Keratinocyte (primary cell): ENCODE data around the gene CACNB2. TPM values are rescaled to one million over a fixed set of nuclear protein-coding genes. Genes with fewer than 3 reads are reported as not detected.

ENCODE experiments used
- DNase-seq: peaks from one replicate; pipeline ENCODE4 v3.0.0-alpha.2; 2011; ENCODE audit warnings: low read depth, missing footprints, low spot score
- FAIRE-seq: peaks from 2 replicates; lab custom pipeline; 2011; peaks lifted over from hg19 to GRCh38; lab: Jason Lieb, UNC
- H2AFZ ChIP-seq: 2 replicates; pipeline ENCODE4 v1.6.0; 2012; ENCODE audit warnings: low read length, control low read depth, inconsistent platforms; ENCODE audit not compliant: control insufficient read depth
- H3K27ac ChIP-seq: 2 replicates; pipeline ENCODE4 v1.5.1; 2011; ENCODE audit warnings: low read length; ENCODE audit not compliant: control insufficient read depth, insufficient read depth
- H3K27me3 ChIP-seq: 3 replicates; pipeline ENCODE4 v1.6.0; 2011; ENCODE audit warnings: low read length; ENCODE audit not compliant: control insufficient read depth, insufficient read depth; ENCODE audit errors: extremely low read depth
- H3K36me3 ChIP-seq, 2 experiments: 2 replicates in 1 of 2; 3 replicates in 1 of 2; pipeline ENCODE4 v1.5.1; 2011; ENCODE audit warnings: low read length in 2 of 2, mild to moderate bottlenecking in 1 of 2; ENCODE audit not compliant: control insufficient read depth in 2 of 2, insufficient read depth in 2 of 2; ENCODE audit errors: extremely low read depth in 1 of 2
- H3K4me1 ChIP-seq: 3 replicates; pipeline ENCODE4 v1.5.1; 2011; ENCODE audit warnings: low read length; ENCODE audit not compliant: control insufficient read depth, insufficient read depth; ENCODE audit errors: extremely low read depth
- H3K4me2 ChIP-seq: 3 replicates; pipeline ENCODE4 v1.6.0; 2011; ENCODE audit warnings: low read depth, low read length; ENCODE audit not compliant: control insufficient read depth, insufficient read depth; ENCODE audit errors: extremely low read depth
- H3K4me3 ChIP-seq, 3 experiments: fragments of 200-600 bp in 1 of 3; sonication (generic) in 1 of 3; 2 replicates in 2 of 3; 3 replicates in 1 of 3; pipeline ENCODE4 v1.5.1; 2011 to 2016; ENCODE audit warnings: low read length in 3 of 3, mild to moderate bottlenecking in 3 of 3, control low read depth in 2 of 3, inconsistent platforms in 1 of 3, low read depth in 1 of 3, mixed read lengths in 1 of 3, mixed run types in 1 of 3, moderate library complexity in 1 of 3; ENCODE audit not compliant: control insufficient read depth in 2 of 3, insufficient read depth in 2 of 3; ENCODE audit errors: extremely low read depth in 1 of 3
- H3K79me2 ChIP-seq: 2 replicates; pipeline ENCODE4 v1.6.0; 2012; ENCODE audit warnings: low read length; ENCODE audit not compliant: control insufficient read depth, insufficient read depth
- H3K9ac ChIP-seq: 3 replicates; pipeline ENCODE4 v1.6.0; 2011; ENCODE audit warnings: low read length; ENCODE audit not compliant: control insufficient read depth, insufficient read depth; ENCODE audit errors: extremely low read depth
- H3K9me1 ChIP-seq: 3 replicates; pipeline ENCODE4 v1.6.0; 2011; ENCODE audit warnings: low read length; ENCODE audit not compliant: control insufficient read depth, insufficient read depth; ENCODE audit errors: extremely low read depth
- H3K9me3 ChIP-seq: 2 replicates; pipeline ENCODE4 v1.5.1; 2012; ENCODE audit warnings: low read depth, low read length; ENCODE audit not compliant: control insufficient read depth
- H4K20me1 ChIP-seq: 3 replicates; pipeline ENCODE4 v1.6.0; 2011; ENCODE audit warnings: low read length; ENCODE audit not compliant: control insufficient read depth, insufficient read depth; ENCODE audit errors: extremely low read depth
- EZH2 ChIP-seq: IDR thresholded peaks from one replicate; pipeline ENCODE4 v1.6.1; 2012; ENCODE audit warnings: inconsistent platforms, mild to moderate bottlenecking, low read length, moderate library complexity
- dilution Hi-C: fragments of 300-500 bp; cut with MboI; formaldehyde crosslinking; loops from one replicate; pipeline ENCODE4 v1.7.0; 2020; ENCODE audit warnings: low sequenced_read_pairs; ENCODE audit not compliant: extremely low pct_ligation_motif_present
- polyA plus RNA-seq, 5 experiments: library from polyadenylated mRNA; depleted of rRNA in 3 of 5; stranded (reverse) in 3 of 5; stranded (forward) in 1 of 5; unstranded in 1 of 5; fragments of >200 nt; gene quantifications; 1 replicate in 1 of 5; 2 replicates in 3 of 5; 3 replicates in 1 of 5; pipeline versions ENCODE4 v1.2.1 to v1.2.3, GENCODE V29; 2011 to 2012; ENCODE audit warnings: missing spikeins in 2 of 5, low read depth in 1 of 5, low replicate concordance in 1 of 5
- TF ChIP-seq, protein P1 (sequence below), 3 experiments: IDR thresholded peaks in 1 of 3; conservative IDR thresholded peaks in 1 of 3; optimal IDR thresholded peaks in 1 of 3; 2 replicates in 2 of 3; 3 replicates in 1 of 3; pipeline versions ENCODE3 to v1.5.1; 2011; ENCODE audit warnings: low read length in 3 of 3, mild to moderate bottlenecking in 3 of 3, moderate library complexity in 2 of 3, control low read depth in 1 of 3, inconsistent platforms in 1 of 3; ENCODE audit not compliant: insufficient read depth in 2 of 3; ENCODE audit errors: extremely low read depth in 1 of 3

Gene CACNB2
- polyA plus RNA-seq, 1 donor (not counting 4 experiments of a cell fraction or from before 2014, with no cell fraction given) = 0.03 TPM

DNA sequence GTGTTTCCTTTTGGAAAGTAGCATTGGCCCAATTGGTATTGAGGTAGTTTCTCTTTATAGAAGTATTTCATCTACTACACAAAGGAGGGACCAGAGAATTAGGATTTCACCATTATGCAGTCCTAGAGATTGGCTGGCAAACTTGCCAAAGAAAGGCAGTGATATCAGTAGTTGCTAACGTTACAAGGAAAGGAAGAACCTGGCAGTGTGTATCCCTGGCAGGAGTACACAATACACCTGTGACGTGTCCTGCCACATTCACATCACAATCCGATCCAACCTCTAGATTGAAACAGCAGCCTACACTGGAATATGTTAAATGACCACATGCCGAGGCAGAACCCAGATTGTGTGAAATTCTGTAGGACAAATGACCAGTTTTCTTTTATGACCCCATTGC, 81.7 kb downstream of the CACNB2 start:
- FAIRE-seq (no peak), DNase-seq (no peak)
- no peaks in the 10 kb centered on the region for H3K9me3 ChIP-seq
- no peak overlapping the region for H3K27ac ChIP-seq
- H3K9ac ChIP-seq = no peak overlapping the region
- H3K9me1 ChIP-seq = no peaks in the 10 kb centered on the region
- no peaks in the 10 kb centered on the region for H3K36me3 ChIP-seq
- no peak overlapping the region for H3K4me2 ChIP-seq
- no peaks in the 10 kb centered on the region for H3K27me3 ChIP-seq
- H3K4me1 ChIP-seq = peaks cover 5% of the 10 kb centered on the region
- no peaks in the 10 kb centered on the region for H4K20me1 ChIP-seq
- no peak overlapping the region for H2AFZ ChIP-seq
- dilution Hi-C loops = no loop called here
- no peaks in the 10 kb centered on the region for H3K79me2 ChIP-seq
- H3K4me3 ChIP-seq = no peak overlapping the region
- TF ChIP-seq EZH2 = no peak
- TF ChIP-seq, protein P1, sequence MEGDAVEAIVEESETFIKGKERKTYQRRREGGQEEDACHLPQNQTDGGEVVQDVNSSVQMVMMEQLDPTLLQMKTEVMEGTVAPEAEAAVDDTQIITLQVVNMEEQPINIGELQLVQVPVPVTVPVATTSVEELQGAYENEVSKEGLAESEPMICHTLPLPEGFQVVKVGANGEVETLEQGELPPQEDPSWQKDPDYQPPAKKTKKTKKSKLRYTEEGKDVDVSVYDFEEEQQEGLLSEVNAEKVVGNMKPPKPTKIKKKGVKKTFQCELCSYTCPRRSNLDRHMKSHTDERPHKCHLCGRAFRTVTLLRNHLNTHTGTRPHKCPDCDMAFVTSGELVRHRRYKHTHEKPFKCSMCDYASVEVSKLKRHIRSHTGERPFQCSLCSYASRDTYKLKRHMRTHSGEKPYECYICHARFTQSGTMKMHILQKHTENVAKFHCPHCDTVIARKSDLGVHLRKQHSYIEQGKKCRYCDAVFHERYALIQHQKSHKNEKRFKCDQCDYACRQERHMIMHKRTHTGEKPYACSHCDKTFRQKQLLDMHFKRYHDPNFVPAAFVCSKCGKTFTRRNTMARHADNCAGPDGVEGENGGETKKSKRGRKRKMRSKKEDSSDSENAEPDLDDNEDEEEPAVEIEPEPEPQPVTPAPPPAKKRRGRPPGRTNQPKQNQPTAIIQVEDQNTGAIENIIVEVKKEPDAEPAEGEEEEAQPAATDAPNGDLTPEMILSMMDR (optimal IDR thresholded peaks at IDR 0.05 in 1 of 3, IDR thresholded peaks at IDR 0.05 in 1 of 3, conservative IDR thresholded peaks at IDR 0.05 in 1 of 3; ENCODE audit: extremely low read depth in 1 of 3, insufficient read depth in 2 of 3, low read length in 3 of 3) = no peak

DNA sequence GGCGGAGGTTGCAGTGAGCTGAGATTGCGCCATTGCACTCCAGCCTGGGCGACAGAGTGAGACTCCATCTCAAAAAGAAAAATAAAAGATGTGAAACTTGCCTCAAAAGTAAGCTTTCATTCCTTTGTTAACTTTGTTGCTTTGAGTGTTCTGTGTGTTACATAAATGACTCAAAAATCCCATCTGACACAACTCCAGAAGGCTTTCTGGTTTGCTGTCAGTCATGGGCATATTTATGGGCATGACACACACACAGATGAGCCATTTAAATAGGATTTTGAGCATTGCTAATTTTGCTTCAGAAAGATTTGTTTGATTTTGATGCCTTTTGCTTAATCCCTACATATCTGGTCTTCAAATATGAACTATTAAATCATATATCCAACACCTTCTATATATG, 82.6 kb downstream of the CACNB2 start:
- Histone ChIP-seq H3K27ac (no peak overlapping the region), H3K9ac (no peak overlapping the region), H3K9me1 (no peaks in the 10 kb centered on the region), H2AFZ (no peak overlapping the region), H3K79me2 (no peaks in the 10 kb centered on the region), H3K36me3 (no peaks in the 10 kb centered on the region), H3K27me3 (no peaks in the 10 kb centered on the region), H4K20me1 (no peaks in the 10 kb centered on the region), H3K4me2 (no peak overlapping the region), H3K9me3 (no peaks in the 10 kb centered on the region), H3K4me1 (peaks cover 5% of the 10 kb centered on the region), H3K4me3 (no peak overlapping the region)
- FAIRE-seq = no peak
- DNase-seq = no peak
- TF ChIP-seq, protein P1 (optimal IDR thresholded peaks at IDR 0.05 in 1 of 3, IDR thresholded peaks at IDR 0.05 in 1 of 3, conservative IDR thresholded peaks at IDR 0.05 in 1 of 3; ENCODE audit: extremely low read depth in 1 of 3, insufficient read depth in 2 of 3, low read length in 3 of 3) = no peak
- TF ChIP-seq EZH2 = no peak
- dilution Hi-C loops = no loop called here
